DND-41 (cell line): ENCODE results near the gene MZT2B.
"Not testable (repeated sequence)": the region's sequence is repeated elsewhere in the genome, so short reads cannot be mapped to it uniquely, and the experiment has no call there.

ENCODE experiments used
- CTCF ChIP-seq: IDR thresholded peaks from 2 replicates; pipeline ENCODE4 v1.5.1; 2012; ENCODE audit warnings: borderline replicate concordance, low read length, moderate library complexity, mild to moderate bottlenecking; ENCODE audit not compliant: poor library complexity, severe bottlenecking; ENCODE audit errors: extremely low read depth
- EZH2 ChIP-seq: IDR thresholded peaks from 3 replicates; pipeline ENCODE4 v1.6.1; 2012; ENCODE audit warnings: borderline replicate concordance, low read depth, mild to moderate bottlenecking, moderate library complexity, low read length, inconsistent platforms; ENCODE audit not compliant: severe bottlenecking

- TF ChIP-seq CTCF, EZH2: not testable (repeated sequence)
These were observed 7.2 kb upstream of the MZT2B start for GRCh38 chr2:130174866-130175265.
